Effector memory CD4-positive, alpha-beta T cell (primary cell): Measurements from ENCODE around the gene CDH26.
A peak's percentile ranks its signal among the peaks of the same experiment; 100 is the strongest.

Experiments used
- DNase-seq, 3 donors: peaks; one replicate each; pipeline ENCODE4 v3.0.0-alpha.2; 2020
- H3K27ac ChIP-seq: 2 replicates; pipeline ENCODE4 v1.7.0; 2013; ENCODE audit warnings: mild to moderate bottlenecking, low read length, moderate library complexity; ENCODE audit not compliant: insufficient read depth, poor library complexity, severe bottlenecking
- H3K27me3 ChIP-seq: replicated peaks from 2 replicates; pipeline ENCODE4 v1.7.0; 2013; ENCODE audit warnings: mild to moderate bottlenecking, low read length; ENCODE audit not compliant: insufficient read depth, control insufficient read depth, poor library complexity, severe bottlenecking
- H3K36me3 ChIP-seq: 2 replicates; pipeline ENCODE4 v1.7.0; 2013; ENCODE audit warnings: mild to moderate bottlenecking, low read length, moderate library complexity; ENCODE audit not compliant: control insufficient read depth, insufficient read depth
- H3K4me1 ChIP-seq: 2 replicates; pipeline ENCODE4 v1.7.0; 2013; ENCODE audit warnings: low read length, mild to moderate bottlenecking; ENCODE audit not compliant: control insufficient read depth, insufficient read depth, poor library complexity, severe bottlenecking
- H3K4me3 ChIP-seq: 2 replicates; pipeline ENCODE4 v1.7.0; 2013; ENCODE audit warnings: low read length, low read depth, mild to moderate bottlenecking; ENCODE audit not compliant: insufficient read depth, poor library complexity, severe bottlenecking
- H3K9me3 ChIP-seq: 2 replicates; pipeline ENCODE4 v1.7.0; 2013; ENCODE audit warnings: mild to moderate bottlenecking, low read length, moderate library complexity; ENCODE audit not compliant: control insufficient read depth
- total RNA-seq, 3 donors: gene quantifications; one replicate each; lab custom pipeline; 2026; lab: John Stamatoyannopoulos, UW

CDH26 gene
- total RNA-seq, result 0.86 to 2.3 (median 1.7) reads per million in 3 donors

DNA sequence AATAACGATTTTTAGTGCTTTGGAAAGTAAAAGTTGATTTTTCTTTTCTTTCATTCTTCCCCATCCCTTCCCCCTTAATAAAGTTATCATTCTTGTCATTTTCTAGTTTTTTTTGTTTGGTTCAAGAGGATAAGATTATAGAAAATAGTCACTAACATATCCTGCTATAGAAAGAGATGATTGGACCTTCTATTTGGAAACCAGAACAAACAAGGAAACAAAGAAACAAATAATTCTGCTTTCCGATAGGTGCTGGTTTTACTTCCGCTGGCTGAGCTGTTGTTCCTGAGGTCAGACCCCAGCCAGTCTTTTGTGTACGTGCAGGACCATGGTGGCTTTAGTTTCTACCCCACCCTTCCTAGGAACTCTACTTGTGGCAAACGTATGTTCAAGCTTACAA is at the start of gene CDH26:
Gene CDH26 (plus strand): TSS at position 301 of the 400 bp plus-strand sequence. CDS start 304 bp downstream, outside the sequence.
- Histone ChIP-seq H3K4me3 (no peak within 1 kb of the TSS), H3K36me3 (no peaks in the 10 kb centered on the region), H3K27ac (no peak within 1 kb of the TSS), H3K27me3 (no peaks in the 10 kb centered on the region), H3K4me1 (no peaks in the 10 kb centered on the region), H3K9me3 (no peaks in the 10 kb centered on the region)
- DNase-seq, result no peak

GRCh38 chr20:59908855-59909254 is 49.4 kb upstream of the CDH26 start:
- Histone ChIP-seq H3K4me1 (no peaks in the 10 kb centered on the region), H3K27ac (no peak overlapping the region), H3K27me3 (no peaks in the 10 kb centered on the region), H3K9me3 (no peaks in the 10 kb centered on the region), H3K36me3 (no peaks in the 10 kb centered on the region), H3K4me3 (no peak overlapping the region)
- no peak for DNase-seq

GRCh38 chr20:59911041-59911440 is 47.2 kb upstream of the CDH26 start:
- Histone ChIP-seq H3K27ac (no peak overlapping the region), H3K9me3 (no peaks in the 10 kb centered on the region), H3K27me3 (no peaks in the 10 kb centered on the region), H3K36me3 (no peaks in the 10 kb centered on the region), H3K4me1 (no peaks in the 10 kb centered on the region), H3K4me3 (no peak overlapping the region)
- no peak for DNase-seq

- Histone ChIP-seq H3K27ac (no peak overlapping the region), H3K27me3 (no peaks in the 10 kb centered on the region), H3K4me3 (no peak overlapping the region), H3K36me3 (no peaks in the 10 kb centered on the region), H3K9me3 (no peaks in the 10 kb centered on the region), H3K4me1 (no peaks in the 10 kb centered on the region)
- DNase-seq, result no peak
Observed at GRCh38 chr20:59912609-59913008, 45.6 kb upstream of the CDH26 start.

GRCh38 chr20:59920944-59921343 is 37.3 kb upstream of the CDH26 start:
- DNase-seq, result no peak
- Histone ChIP-seq H3K9me3 (no peaks in the 10 kb centered on the region), H3K27me3 (no peaks in the 10 kb centered on the region), H3K27ac (no peak overlapping the region), H3K36me3 (no peaks in the 10 kb centered on the region), H3K4me3 (no peak overlapping the region), H3K4me1 (no peaks in the 10 kb centered on the region)

DNA sequence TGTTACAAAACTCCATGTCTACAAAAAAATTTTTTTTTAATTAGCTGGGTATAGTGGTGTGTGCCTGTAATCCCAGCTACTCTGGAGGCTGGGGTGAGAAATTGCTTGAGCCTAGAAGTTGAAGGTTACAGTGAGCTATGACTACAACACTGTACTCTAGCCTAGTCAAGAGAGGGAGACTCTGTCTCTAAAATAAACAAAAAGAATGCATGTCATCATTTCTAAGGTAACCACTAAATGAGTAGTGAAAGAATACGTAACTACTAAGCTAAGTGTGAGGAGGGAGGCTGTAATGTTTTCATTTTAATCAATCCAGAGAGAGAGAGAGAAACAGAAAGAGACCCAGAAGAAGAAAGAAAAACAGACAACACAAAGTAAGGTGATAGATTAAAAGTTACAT is 34.7 kb upstream of the CDH26 start:
- no peak for DNase-seq
- Histone ChIP-seq H3K4me3 (no peak overlapping the region), H3K36me3 (no peaks in the 10 kb centered on the region), H3K27ac (no peak overlapping the region), H3K27me3 (no peaks in the 10 kb centered on the region), H3K9me3 (no peaks in the 10 kb centered on the region), H3K4me1 (no peaks in the 10 kb centered on the region)

GRCh38 chr20:59925359-59925758 is 32.9 kb upstream of the CDH26 start:
- H3K36me3 ChIP-seq, result no peaks in the 10 kb centered on the region
- H3K27ac ChIP-seq, result no peak overlapping the region
- H3K9me3 ChIP-seq, result no peaks in the 10 kb centered on the region
- H3K4me3 ChIP-seq, result no peak overlapping the region
- no peak for DNase-seq
- H3K4me1 ChIP-seq, result no peaks in the 10 kb centered on the region
- no peaks in the 10 kb centered on the region for H3K27me3 ChIP-seq

DNA sequence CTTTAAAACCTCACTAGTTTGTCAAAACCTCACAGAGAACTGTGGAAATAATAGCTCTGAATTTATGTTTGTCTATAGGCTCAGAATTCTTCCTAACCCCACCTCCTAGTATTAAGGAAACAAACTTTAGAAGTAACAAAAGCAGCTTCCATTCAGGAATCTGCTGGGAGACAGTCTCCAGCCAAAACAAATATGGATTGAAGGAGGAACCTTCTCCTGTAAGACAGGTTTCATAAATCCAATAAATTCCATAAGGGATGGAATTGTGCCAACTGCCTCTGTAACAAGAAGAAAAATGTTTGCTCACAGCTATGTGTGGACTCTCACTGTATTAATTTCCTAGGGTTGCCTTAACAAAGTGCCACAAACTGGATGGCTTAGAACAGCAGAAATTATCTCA is 32.3 kb upstream of the CDH26 start:
- DNase-seq, result no peak
- Histone ChIP-seq H3K4me1 (no peaks in the 10 kb centered on the region), H3K27me3 (no peaks in the 10 kb centered on the region), H3K4me3 (no peak overlapping the region), H3K36me3 (no peaks in the 10 kb centered on the region), H3K9me3 (no peaks in the 10 kb centered on the region), H3K27ac (no peak overlapping the region)

DNA sequence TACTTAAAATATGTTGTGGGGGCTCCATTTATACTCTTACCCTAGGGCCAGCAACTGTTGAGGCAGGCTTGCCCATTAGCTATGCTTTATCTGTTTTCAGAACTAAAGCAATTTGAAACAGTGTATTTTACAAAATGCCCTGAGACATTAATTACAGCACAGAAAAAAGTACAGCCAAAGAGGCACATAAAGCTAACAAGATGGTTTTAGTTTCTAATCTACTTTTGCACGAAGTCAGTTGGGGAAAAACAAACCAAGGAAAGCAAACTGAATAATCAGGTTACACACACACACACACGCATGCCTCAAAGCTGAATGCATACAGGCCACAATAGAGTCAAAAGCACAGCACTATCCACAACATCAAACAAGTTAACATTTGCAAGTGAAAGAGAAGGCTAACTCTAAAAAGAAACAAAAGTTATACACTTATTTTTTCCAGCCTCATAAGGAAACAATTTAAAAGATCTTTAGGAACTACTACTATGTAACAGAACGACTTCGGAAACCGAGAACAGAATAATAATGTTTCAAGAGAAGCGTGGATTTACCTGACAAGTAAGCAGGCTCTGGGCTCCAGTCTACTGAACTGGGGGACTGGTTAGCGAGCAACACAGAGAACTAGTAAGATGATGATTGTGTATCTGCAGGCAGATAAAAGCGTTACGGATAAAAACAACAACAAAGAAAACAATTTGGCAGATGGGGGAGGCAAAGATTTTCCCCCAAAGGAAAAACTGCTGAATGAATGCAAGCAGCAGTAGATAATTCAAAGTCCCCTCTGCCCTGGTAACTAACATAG is 26.5 kb upstream of the CDH26 start:
- Histone ChIP-seq H3K4me3 (no peak overlapping the region), H3K4me1 (no peaks in the 10 kb centered on the region), H3K27ac (no peak overlapping the region), H3K9me3 (no peaks in the 10 kb centered on the region), H3K36me3 (no peaks in the 10 kb centered on the region), H3K27me3 (no peaks in the 10 kb centered on the region)
- DNase-seq, result no peak

- no peak for DNase-seq
- Histone ChIP-seq H3K27ac (peak overlapping the region; percentile 44), H3K4me3 (no peak overlapping the region), H3K27me3 (no peaks in the 10 kb centered on the region), H3K36me3 (no peaks in the 10 kb centered on the region), H3K9me3 (no peaks in the 10 kb centered on the region), H3K4me1 (no peaks in the 10 kb centered on the region)
Observed at GRCh38 chr20:59932616-59933295, 25.5 kb upstream of the CDH26 start.
